DOHH2 (cell line): ENCODE results near the gene ZBTB16.

Experiments
- H3F3A ChIP-seq: fragments of 200-600 bp; sonication (generic), shearing (Covaris generic); 2 replicates; pipeline ENCODE4 v1.6.0; 2016; ENCODE audit warnings: antibody characterized with exemption, mild to moderate bottlenecking; ENCODE audit not compliant: control insufficient read depth, insufficient read depth
- H3K27ac ChIP-seq: fragments of 200-600 bp; sonication (generic); 2 replicates; pipeline ENCODE4 v1.5.1; 2014; ENCODE audit warnings: low read depth, mild to moderate bottlenecking, low read length, moderate library complexity
- H3K27me3 ChIP-seq: fragments of 200-600 bp; sonication (generic); 2 replicates; pipeline ENCODE4 v1.6.1; 2014; ENCODE audit warnings: mild to moderate bottlenecking, low read length, mixed read lengths; ENCODE audit not compliant: control insufficient read depth
- H3K36me3 ChIP-seq: fragments of 200-600 bp; sonication (generic); 2 replicates; pipeline ENCODE4 v1.6.1; 2014; ENCODE audit warnings: mild to moderate bottlenecking, low read length, moderate library complexity, mixed read lengths; ENCODE audit not compliant: control insufficient read depth
- H3K4me1 ChIP-seq: fragments of 200-600 bp; sonication (generic); 2 replicates; pipeline ENCODE4 v1.6.1; 2014; ENCODE audit warnings: mild to moderate bottlenecking, low read length, mixed read lengths; ENCODE audit not compliant: control insufficient read depth
- H3K4me2 ChIP-seq: fragments of 200-600 bp; sonication (generic); 2 replicates; pipeline ENCODE4 v1.6.0; 2014; ENCODE audit warnings: mild to moderate bottlenecking, low read length, moderate library complexity
- H3K4me3 ChIP-seq: fragments of 200-600 bp; sonication (generic); 2 replicates; pipeline ENCODE4 v1.5.1; 2014; ENCODE audit warnings: mild to moderate bottlenecking, low read length, mixed read lengths
- H3K79me2 ChIP-seq: fragments of 200-600 bp; sonication (generic); 2 replicates; pipeline ENCODE4 v1.6.1; 2014; ENCODE audit warnings: mild to moderate bottlenecking, low read length, mixed read lengths; ENCODE audit not compliant: control insufficient read depth
- H3K9me2 ChIP-seq: fragments of 200-600 bp; sonication (generic); replicated peaks from 2 replicates; pipeline ENCODE4 v1.6.1; 2014; ENCODE audit warnings: mild to moderate bottlenecking, low read length, mixed read lengths; ENCODE audit not compliant: control insufficient read depth
- H3K9me3 ChIP-seq: fragments of 200-600 bp; sonication (generic); 2 replicates; pipeline ENCODE4 v1.6.1; 2014; ENCODE audit warnings: antibody characterized with exemption, low read length, mixed read lengths; ENCODE audit not compliant: control insufficient read depth, insufficient read depth
- H4K20me1 ChIP-seq: fragments of 200-600 bp; sonication (generic); 2 replicates; pipeline ENCODE4 v1.6.0; 2014; ENCODE audit warnings: low read depth, mild to moderate bottlenecking, antibody characterized with exemption, low read length, moderate library complexity; ENCODE audit not compliant: control insufficient read depth, insufficient read depth
- EZH2phosphoT487 ChIP-seq: fragments of 200-600 bp; sonication (generic); IDR thresholded peaks from 2 replicates; pipeline ENCODE4 v1.6.1; 2017; ENCODE audit warnings: borderline replicate concordance, mild to moderate bottlenecking, antibody characterized with exemption, low read length, moderate library complexity, mixed read lengths
- TF ChIP-seq, protein P1 (sequence below): fragments of 200-600 bp; sonication (generic); IDR thresholded peaks from one replicate; pipeline ENCODE4 v1.5.1; 2014; ENCODE audit warnings: antibody characterized with exemption, mild to moderate bottlenecking, low read depth, low read length; ENCODE audit not compliant: poor library complexity, severe bottlenecking

The ZBTB16 gene

DNA sequence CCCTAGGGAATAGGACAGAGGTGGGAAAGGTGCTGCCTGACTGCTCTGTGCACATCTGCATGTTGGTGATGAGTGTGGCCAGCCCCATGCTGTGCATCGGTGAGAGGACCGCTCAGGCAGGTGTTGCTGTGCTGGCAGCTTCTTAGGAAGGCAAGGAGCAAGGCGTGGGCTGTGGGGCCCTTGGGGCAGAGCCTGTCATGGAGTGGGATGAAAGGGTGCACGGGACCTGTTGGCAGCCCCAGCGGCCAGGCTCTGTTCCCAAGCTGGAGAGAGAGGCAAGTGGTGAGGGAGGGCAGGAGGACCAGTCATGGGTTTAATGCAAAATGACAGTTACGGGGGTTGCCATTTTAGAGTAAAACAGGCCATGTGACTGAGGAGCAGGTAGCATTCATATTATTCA lies 78.3 kb downstream of the ZBTB16 start:
- no peak overlapping the region for H3K4me3 ChIP-seq
- H3K27ac ChIP-seq: no peak overlapping the region
- no peaks in the 10 kb centered on the region for H3K9me3 ChIP-seq
- TF ChIP-seq, protein P1, sequence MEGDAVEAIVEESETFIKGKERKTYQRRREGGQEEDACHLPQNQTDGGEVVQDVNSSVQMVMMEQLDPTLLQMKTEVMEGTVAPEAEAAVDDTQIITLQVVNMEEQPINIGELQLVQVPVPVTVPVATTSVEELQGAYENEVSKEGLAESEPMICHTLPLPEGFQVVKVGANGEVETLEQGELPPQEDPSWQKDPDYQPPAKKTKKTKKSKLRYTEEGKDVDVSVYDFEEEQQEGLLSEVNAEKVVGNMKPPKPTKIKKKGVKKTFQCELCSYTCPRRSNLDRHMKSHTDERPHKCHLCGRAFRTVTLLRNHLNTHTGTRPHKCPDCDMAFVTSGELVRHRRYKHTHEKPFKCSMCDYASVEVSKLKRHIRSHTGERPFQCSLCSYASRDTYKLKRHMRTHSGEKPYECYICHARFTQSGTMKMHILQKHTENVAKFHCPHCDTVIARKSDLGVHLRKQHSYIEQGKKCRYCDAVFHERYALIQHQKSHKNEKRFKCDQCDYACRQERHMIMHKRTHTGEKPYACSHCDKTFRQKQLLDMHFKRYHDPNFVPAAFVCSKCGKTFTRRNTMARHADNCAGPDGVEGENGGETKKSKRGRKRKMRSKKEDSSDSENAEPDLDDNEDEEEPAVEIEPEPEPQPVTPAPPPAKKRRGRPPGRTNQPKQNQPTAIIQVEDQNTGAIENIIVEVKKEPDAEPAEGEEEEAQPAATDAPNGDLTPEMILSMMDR: no peak
- no peak for TF ChIP-seq EZH2phosphoT487
- no peaks in the 10 kb centered on the region for H3K36me3 ChIP-seq
- H3K4me2 ChIP-seq: no peak overlapping the region
- H3F3A ChIP-seq: no peaks in the 10 kb centered on the region
- H3K9me2 ChIP-seq: no peaks in the 10 kb centered on the region
- H4K20me1 ChIP-seq: no peaks in the 10 kb centered on the region; the same call in 1 of the 2 replicates
- H3K79me2 ChIP-seq: no peaks in the 10 kb centered on the region
- H3K4me1 ChIP-seq: peaks cover 31% of the 10 kb centered on the region
- peaks cover 13% of the 10 kb centered on the region; the same call in 1 of the 2 replicates for H3K27me3 ChIP-seq

DNA sequence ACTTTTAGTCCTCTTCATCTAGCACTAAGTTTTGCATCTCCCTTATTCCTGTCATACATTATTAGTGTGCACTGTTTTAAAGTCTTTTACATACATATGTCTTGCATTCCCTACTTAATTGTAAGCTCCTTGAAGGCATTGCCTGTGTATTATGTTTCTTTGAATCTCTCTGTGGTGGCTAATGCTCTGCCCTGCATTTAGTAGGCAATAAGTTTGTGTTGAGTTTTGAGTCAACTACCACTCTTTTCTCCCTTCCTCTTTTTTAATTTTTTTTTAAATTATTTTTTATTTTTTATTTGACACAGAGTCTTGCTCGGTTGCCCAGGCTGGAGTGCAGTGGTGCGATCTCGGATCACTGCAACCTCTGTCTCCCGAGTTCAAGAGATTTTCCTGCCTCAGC lies 78.9 kb downstream of the ZBTB16 start:
- Histone ChIP-seq H3K9me3 (no peaks in the 10 kb centered on the region), H3F3A (no peaks in the 10 kb centered on the region), H3K36me3 (no peaks in the 10 kb centered on the region), H3K27me3 (peaks cover 13% of the 10 kb centered on the region; the same call in 1 of the 2 replicates), H3K4me3 (no peak overlapping the region), H3K9me2 (no peaks in the 10 kb centered on the region), H4K20me1 (no peaks in the 10 kb centered on the region; the same call in 1 of the 2 replicates), H3K4me1 (peaks cover 37% of the 10 kb centered on the region), H3K79me2 (no peaks in the 10 kb centered on the region), H3K27ac (no peak overlapping the region), H3K4me2 (no peak overlapping the region)
- no peak for TF ChIP-seq EZH2phosphoT487
- TF ChIP-seq, protein P1: no peak

DNA sequence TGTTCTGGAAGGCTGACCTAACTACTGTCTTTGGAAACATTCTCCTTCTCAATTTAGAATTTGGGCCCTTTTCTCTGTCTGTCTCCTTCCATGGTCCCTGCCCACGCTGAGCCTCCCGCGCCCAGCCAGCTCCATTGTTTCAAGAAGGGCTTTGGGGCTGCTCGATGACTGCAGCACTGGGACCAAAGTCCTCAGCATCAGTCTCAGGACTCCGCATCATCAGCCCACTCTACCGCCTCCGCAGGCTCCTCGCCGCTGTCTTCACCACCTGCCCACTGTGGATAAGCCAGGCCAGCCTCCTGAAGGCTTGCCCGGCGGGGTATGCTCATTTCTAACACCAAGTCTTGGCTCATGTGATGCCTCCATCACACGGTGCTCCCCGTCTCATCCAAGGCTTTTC lies 81.3 kb downstream of the ZBTB16 start:
- Histone ChIP-seq H3K36me3 (no peaks in the 10 kb centered on the region), H3K27ac (no peak overlapping the region), H3K4me1 (peaks cover 61% of the 10 kb centered on the region), H3K9me2 (no peaks in the 10 kb centered on the region), H3F3A (no peaks in the 10 kb centered on the region), H3K79me2 (no peaks in the 10 kb centered on the region), H3K27me3 (peaks cover 8% of the 10 kb centered on the region; the same call in 1 of the 2 replicates), H3K4me2 (no peak overlapping the region), H4K20me1 (no peaks in the 10 kb centered on the region; the same call in 1 of the 2 replicates), H3K4me3 (no peak overlapping the region), H3K9me3 (no peaks in the 10 kb centered on the region)
- no peak for TF ChIP-seq EZH2phosphoT487
- TF ChIP-seq, protein P1: no peak
